Loucy (cell line): ENCODE data around the gene AP1G1.

ENCODE experiments used
- H2AFZ ChIP-seq: fragments of 200-600 bp; sonication (generic); 2 replicates; pipeline ENCODE4 v1.6.0; 2016; ENCODE audit warnings: antibody characterized with exemption, mild to moderate bottlenecking, low read length, moderate library complexity
- H3F3A ChIP-seq: fragments of 200-600 bp; 2 replicates; pipeline ENCODE4 v1.6.0; 2016; ENCODE audit warnings: antibody characterized with exemption, low read depth, mild to moderate bottlenecking
- H3K27me3 ChIP-seq: fragments of 200-600 bp; sonication (generic); 2 replicates; pipeline ENCODE4 v1.6.1; 2014; ENCODE audit warnings: low read length, mild to moderate bottlenecking; ENCODE audit not compliant: insufficient read depth, poor library complexity, severe bottlenecking
- H3K36me3 ChIP-seq: fragments of 200-600 bp; sonication (generic); 2 replicates; pipeline ENCODE4 v1.6.1; 2016; ENCODE audit warnings: low read length; ENCODE audit not compliant: insufficient read depth
- H3K4me1 ChIP-seq: fragments of 200-600 bp; sonication (generic); 2 replicates; pipeline ENCODE4 v1.5.1; 2014; ENCODE audit warnings: low read length, mild to moderate bottlenecking; ENCODE audit not compliant: insufficient read depth, poor library complexity, severe bottlenecking
- H3K4me2 ChIP-seq: fragments of 200-600 bp; sonication (generic); 2 replicates; pipeline ENCODE4 v1.6.0; 2014; ENCODE audit warnings: antibody characterized with exemption, low read length, low read depth, mild to moderate bottlenecking; ENCODE audit not compliant: poor library complexity, severe bottlenecking
- H3K4me3 ChIP-seq: fragments of 200-600 bp; sonication (generic); 2 replicates; pipeline ENCODE4 v1.5.1; 2014; ENCODE audit warnings: low read length, mild to moderate bottlenecking, mixed read lengths; ENCODE audit not compliant: poor library complexity, severe bottlenecking
- H3K79me2 ChIP-seq: fragments of 200-600 bp; sonication (generic); 2 replicates; pipeline ENCODE4 v1.6.1; 2014; ENCODE audit warnings: low read length; ENCODE audit not compliant: insufficient read depth
- H3K9ac ChIP-seq: fragments of 200-600 bp; sonication (generic); 2 replicates; pipeline ENCODE4 v1.6.0; 2014; ENCODE audit warnings: mild to moderate bottlenecking, low read depth, low read length, moderate library complexity; ENCODE audit not compliant: poor library complexity, severe bottlenecking
- H3K9me2 ChIP-seq: fragments of 200-600 bp; sonication (generic); replicated peaks from 2 replicates; pipeline ENCODE4 v1.6.1; 2016; ENCODE audit warnings: low read depth, low read length, mixed read lengths
- H3K9me3 ChIP-seq: fragments of 200-600 bp; sonication (generic); 2 replicates; pipeline ENCODE4 v1.6.1; 2014; ENCODE audit warnings: mild to moderate bottlenecking, antibody characterized with exemption, low read length, low read depth; ENCODE audit not compliant: insufficient read depth
- H4K20me1 ChIP-seq: fragments of 200-600 bp; sonication (generic); 2 replicates; pipeline ENCODE4 v1.6.0; 2014; ENCODE audit warnings: antibody characterized with exemption, low read length, mild to moderate bottlenecking; ENCODE audit not compliant: insufficient read depth, poor library complexity, severe bottlenecking
- CTCF ChIP-seq: fragments of 200-600 bp; sonication (generic); conservative IDR thresholded peaks from 2 replicates; pipeline ENCODE4 v1.5.1; 2014; ENCODE audit warnings: mild to moderate bottlenecking, antibody characterized with exemption, low read length
- EZH2phosphoT487 ChIP-seq: fragments of 200-600 bp; IDR thresholded peaks from 2 replicates; pipeline ENCODE4 v1.6.1; 2018; ENCODE audit warnings: antibody characterized with exemption, mild to moderate bottlenecking, moderate library complexity, borderline replicate concordance

The AP1G1 gene

DNA sequence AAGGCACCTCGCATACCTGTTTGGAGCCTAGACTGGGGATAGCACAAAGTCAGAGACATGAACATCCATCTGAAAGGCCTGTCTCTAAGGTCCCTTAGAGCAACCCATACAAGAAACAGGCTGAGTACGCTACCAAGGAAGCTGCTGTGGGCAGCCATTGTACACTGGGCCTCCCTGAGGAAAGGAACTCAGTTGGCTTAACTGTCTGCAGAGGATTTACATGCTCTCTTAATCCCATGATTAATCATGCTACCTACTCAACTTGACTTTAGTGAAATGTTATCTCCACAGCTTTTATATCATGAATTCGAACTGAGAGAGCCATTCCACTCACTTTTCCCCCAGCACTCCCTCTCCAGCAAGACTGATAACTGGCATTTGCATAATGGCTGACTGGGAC is 110.1 kb downstream of the AP1G1 start:
- no peak overlapping the region for H3K9ac ChIP-seq
- H2AFZ ChIP-seq, result no peak overlapping the region
- TF ChIP-seq CTCF, result no peak
- no peak for TF ChIP-seq EZH2phosphoT487
- H3K36me3 ChIP-seq, result peaks cover 7% of the 10 kb centered on the region; the same call in 1 of the 2 replicates
- H3K79me2 ChIP-seq, result no peaks in the 10 kb centered on the region
- no peaks in the 10 kb centered on the region for H3K27me3 ChIP-seq
- no peak overlapping the region for H3K4me3 ChIP-seq
- no peaks in the 10 kb centered on the region for H4K20me1 ChIP-seq
- no peaks in the 10 kb centered on the region for H3K9me2 ChIP-seq
- H3F3A ChIP-seq, result no peaks in the 10 kb centered on the region
- H3K9me3 ChIP-seq, result no peaks in the 10 kb centered on the region
- H3K4me1 ChIP-seq, result no peaks in the 10 kb centered on the region
- H3K4me2 ChIP-seq, result no peak overlapping the region

GRCh38 chr16:71693164-71693563 is 115.5 kb downstream of the AP1G1 start:
- H3K4me1 ChIP-seq, result no peaks in the 10 kb centered on the region
- H3K4me3 ChIP-seq, result no peak overlapping the region
- TF ChIP-seq CTCF (no peak), EZH2phosphoT487 (no peak)
- no peaks in the 10 kb centered on the region for H3F3A ChIP-seq
- H3K9ac ChIP-seq, result no peak overlapping the region
- no peak overlapping the region for H2AFZ ChIP-seq
- H3K27me3 ChIP-seq, result no peaks in the 10 kb centered on the region
- no peaks in the 10 kb centered on the region for H3K9me2 ChIP-seq
- no peaks in the 10 kb centered on the region for H4K20me1 ChIP-seq
- H3K36me3 ChIP-seq, result peaks cover 12% of the 10 kb centered on the region; the same call in 1 of the 2 replicates
- no peaks in the 10 kb centered on the region for H3K9me3 ChIP-seq
- H3K79me2 ChIP-seq, result no peaks in the 10 kb centered on the region
- no peak overlapping the region for H3K4me2 ChIP-seq

DNA sequence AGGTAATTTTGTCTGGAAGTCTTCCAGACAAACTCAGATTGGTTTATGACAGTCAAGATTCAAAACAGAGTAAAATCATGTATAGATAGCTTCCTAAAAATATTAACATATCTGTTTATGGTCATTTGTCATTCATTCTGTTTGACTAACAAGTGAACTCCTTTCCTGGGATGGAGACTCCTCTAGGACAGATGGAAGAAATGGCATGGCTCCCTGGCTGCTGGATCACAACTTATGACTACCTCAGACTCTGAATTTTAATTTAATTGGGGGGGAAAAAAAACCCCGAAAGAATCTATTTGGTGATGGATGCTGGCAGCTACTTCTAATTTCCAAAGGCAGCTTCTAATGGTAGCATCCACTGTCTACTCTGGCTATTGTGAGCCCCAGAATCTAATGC is 118.7 kb downstream of the AP1G1 start:
- Histone ChIP-seq H3K4me3 (no peak overlapping the region), H4K20me1 (no peaks in the 10 kb centered on the region), H3K9me2 (no peaks in the 10 kb centered on the region), H3K9me3 (no peaks in the 10 kb centered on the region), H2AFZ (no peak overlapping the region), H3K9ac (no peak overlapping the region), H3K4me2 (no peak overlapping the region), H3K79me2 (no peaks in the 10 kb centered on the region), H3K27me3 (no peaks in the 10 kb centered on the region), H3K4me1 (no peaks in the 10 kb centered on the region), H3K36me3 (peaks cover 12% of the 10 kb centered on the region; the same call in 1 of the 2 replicates), H3F3A (no peaks in the 10 kb centered on the region)
- TF ChIP-seq CTCF (no peak), EZH2phosphoT487 (no peak)
